ENCODE measurements around the gene TENM4. TPM values are rescaled to one million over a fixed set of nuclear protein-coding genes. Genes with fewer than 3 reads are reported as not detected.

The TENM4 gene
- total RNA-seq, 1 donor from 2014 or later = 117 TPM

GRCh38 chr11:78929906-78930220 lies 511.0 kb downstream of the TENM4 start:
- peaks cover 7% of the 10 kb centered on the region for H3K4me1 Mint-ChIP-seq (ENCODE audit: low read depth)
- no peak overlapping the region for H3K4me3 Mint-ChIP-seq (ENCODE audit: low read depth)
- no peaks in the 10 kb centered on the region for H3K27me3 Mint-ChIP-seq
- no peak for DNase-seq (ENCODE audit: low spot score, unreplicated experiment)
- TF ChIP-seq CTCF (IDR thresholded peaks at IDR 0.05; ENCODE audit: unreplicated experiment) = no peak
- H3K27ac Mint-ChIP-seq = no peak overlapping the region
- H3K36me3 Mint-ChIP-seq (ENCODE audit: insufficient read depth) = peaks cover 8% of the 10 kb centered on the region
- H3K9me3 Mint-ChIP-seq (ENCODE audit: low read depth) = no peaks in the 10 kb centered on the region

GRCh38 chr11:78929207-78929905 lies 511.5 kb downstream of the TENM4 start:
- no peaks in the 10 kb centered on the region for H3K27me3 Mint-ChIP-seq
- peaks cover 5% of the 10 kb centered on the region for H3K36me3 Mint-ChIP-seq (ENCODE audit: insufficient read depth)
- no peak overlapping the region for H3K4me3 Mint-ChIP-seq (ENCODE audit: low read depth)
- no peak for DNase-seq (ENCODE audit: low spot score, unreplicated experiment)
- TF ChIP-seq CTCF (IDR thresholded peaks at IDR 0.05; ENCODE audit: unreplicated experiment) = no peak
- H3K9me3 Mint-ChIP-seq (ENCODE audit: low read depth) = no peaks in the 10 kb centered on the region
- peaks cover 7% of the 10 kb centered on the region for H3K4me1 Mint-ChIP-seq (ENCODE audit: low read depth)
- H3K27ac Mint-ChIP-seq = peak overlapping the region; percentile 25

GRCh38 chr11:78927511-78927910 lies 513.3 kb downstream of the TENM4 start:
- H3K36me3 Mint-ChIP-seq (ENCODE audit: insufficient read depth) = peaks cover 4% of the 10 kb centered on the region
- no peak for TF ChIP-seq CTCF (IDR thresholded peaks at IDR 0.05; ENCODE audit: unreplicated experiment)
- H3K27me3 Mint-ChIP-seq = no peaks in the 10 kb centered on the region
- H3K27ac Mint-ChIP-seq = no peak overlapping the region
- H3K4me1 Mint-ChIP-seq (ENCODE audit: low read depth) = peaks cover 7% of the 10 kb centered on the region
- no peak overlapping the region for H3K4me3 Mint-ChIP-seq (ENCODE audit: low read depth)
- H3K9me3 Mint-ChIP-seq (ENCODE audit: low read depth) = no peaks in the 10 kb centered on the region
- DNase-seq (ENCODE audit: low spot score, unreplicated experiment) = no peak

- no peaks in the 10 kb centered on the region for H3K27me3 Mint-ChIP-seq
- H3K9me3 Mint-ChIP-seq (ENCODE audit: low read depth) = no peaks in the 10 kb centered on the region
- peaks cover 2% of the 10 kb centered on the region for H3K36me3 Mint-ChIP-seq (ENCODE audit: insufficient read depth)
- H3K4me3 Mint-ChIP-seq (ENCODE audit: low read depth) = no peak overlapping the region
- DNase-seq (ENCODE audit: low spot score, unreplicated experiment) = no peak
- TF ChIP-seq CTCF (IDR thresholded peaks at IDR 0.05; ENCODE audit: unreplicated experiment) = no peak
- H3K4me1 Mint-ChIP-seq (ENCODE audit: low read depth) = peaks cover 7% of the 10 kb centered on the region
- H3K27ac Mint-ChIP-seq = no peak overlapping the region
Measured at GRCh38 chr11:78926633-78927338, 514.0 kb downstream of the TENM4 start.

- Mint-ChIP-seq H3K36me3 (ENCODE audit: insufficient read depth) (peaks cover 2% of the 10 kb centered on the region), H3K9me3 (ENCODE audit: low read depth) (no peaks in the 10 kb centered on the region), H3K27me3 (no peaks in the 10 kb centered on the region), H3K4me1 (ENCODE audit: low read depth) (peaks cover 4% of the 10 kb centered on the region), H3K27ac (no peak overlapping the region), H3K4me3 (ENCODE audit: low read depth) (no peak overlapping the region)
- TF ChIP-seq CTCF (IDR thresholded peaks at IDR 0.05; ENCODE audit: unreplicated experiment) = no peak
- DNase-seq (ENCODE audit: low spot score, unreplicated experiment) = no peak
Measured at GRCh38 chr11:78925387-78925786, 515.4 kb downstream of the TENM4 start.

Measured in progenitor cell of endocrine pancreas (in vitro differentiated cells).